SK-N-SH (cell line): ENCODE data around the gene GOPC.

Experiments used
- CHD2 ChIP-seq: fragments of 150-350 bp; IDR thresholded peaks from 2 replicates; pipeline ENCODE4 v1.6.1; 2018; ENCODE audit warnings: low read length; ENCODE audit not compliant: partially characterized antibody
- CTCF ChIP-seq: fragments of 200-600 bp; sonication (generic); IDR thresholded peaks from 2 replicates; pipeline ENCODE4 v1.6.1; 2017; ENCODE audit warnings: antibody characterized with exemption, mild to moderate bottlenecking, moderate library complexity
- GATA2 ChIP-seq: sonication (generic); formaldehyde crosslinking; IDR thresholded peaks from 2 replicates; pipeline ENCODE4 v1.5.0; 2020; ENCODE audit warnings: mild to moderate bottlenecking, missing genetic modification reagents
- JUND ChIP-seq: IDR thresholded peaks from 2 replicates; pipeline ENCODE4 v1.4.0; 2012
- MAX ChIP-seq: IDR thresholded peaks from 2 replicates; pipeline ENCODE4 v1.4.0; 2012; ENCODE audit warnings: low read depth
- REST ChIP-seq: IDR thresholded peaks from 2 replicates; pipeline ENCODE4 v1.6.1; 2012; ENCODE audit warnings: mild to moderate bottlenecking, low read depth, low read length, moderate library complexity
- RFX5 ChIP-seq: IDR thresholded peaks from 2 replicates; pipeline ENCODE4 v1.6.1; 2012; ENCODE audit warnings: mild to moderate bottlenecking, improper control_type of control experiment, low read length
- SMC3 ChIP-seq: IDR thresholded peaks from 2 replicates; pipeline ENCODE4 v1.6.1; 2012; ENCODE audit warnings: low read depth, low read length, improper control_type of control experiment
- TCF12 ChIP-seq: IDR thresholded peaks from 2 replicates; pipeline ENCODE4 v1.4.0; 2012
- USF2 ChIP-seq: fragments of 150-350 bp; IDR thresholded peaks from 2 replicates; pipeline ENCODE4 v1.6.1; 2017; ENCODE audit warnings: antibody characterized with exemption, low read length, low read depth, borderline replicate concordance
- ZBTB33 ChIP-seq: IDR thresholded peaks from 2 replicates; pipeline ENCODE4 v1.4.0; 2012; ENCODE audit warnings: low read depth, borderline replicate concordance

GRCh38 chr6:117520603-117521395, 81.5 kb downstream of the GOPC start:
- TF ChIP-seq CTCF: no peak
- TF ChIP-seq GATA2 (CRISPR knock-in tag): no peak
- no peak for TF ChIP-seq ZBTB33
- TF ChIP-seq USF2: no peak
- no peak for TF ChIP-seq RFX5
- TF ChIP-seq MAX: no peak
- TF ChIP-seq TCF12: no peak
- TF ChIP-seq SMC3: no peak
- TF ChIP-seq REST: no peak
- TF ChIP-seq JUND: no peak
- no peak for TF ChIP-seq CHD2
